Neutrophil (primary cell): Measurements from ENCODE around the gene BDH1.

Experiments used
- H3K27ac ChIP-seq: fragments of 200-600 bp; sonication (generic); 2 replicates; pipeline ENCODE4 v1.5.1; 2016; ENCODE audit warnings: mild to moderate bottlenecking, moderate library complexity
- H3K27me3 ChIP-seq: fragments of 200-600 bp; sonication (generic); 2 replicates; pipeline ENCODE4 v1.6.0; 2016; ENCODE audit warnings: mild to moderate bottlenecking
- H3K36me3 ChIP-seq: fragments of 200-600 bp; sonication (generic); 2 replicates; pipeline ENCODE4 v1.5.1; 2017
- H3K4me1 ChIP-seq, 2 experiments: fragments of 200-600 bp in 1 of 2; sonication (generic) in 1 of 2; 1 replicate in 1 of 2; 2 replicates in 1 of 2; pipeline versions ENCODE4 v1.5.1 to v1.6.1; 2013 to 2016; ENCODE audit warnings: low read depth in 1 of 2, low read length in 1 of 2, mild to moderate bottlenecking in 1 of 2, moderate library complexity in 1 of 2; ENCODE audit not compliant: control insufficient read depth in 1 of 2, insufficient read depth in 1 of 2
- H3K4me3 ChIP-seq, 2 experiments: fragments of 200-600 bp in 1 of 2; sonication (generic) in 1 of 2; 1 replicate in 1 of 2; 2 replicates in 1 of 2; pipeline ENCODE4 v1.5.1; 2013 to 2016; ENCODE audit warnings: low read depth in 1 of 2, low read length in 1 of 2, mild to moderate bottlenecking in 1 of 2, moderate library complexity in 1 of 2
- H3K9me3 ChIP-seq: fragments of 200-600 bp; sonication (generic); 2 replicates; pipeline ENCODE4 v1.5.1; 2016
- TF ChIP-seq, protein P1 (sequence below): fragments of 200-600 bp; sonication (generic); IDR thresholded peaks from 2 replicates; pipeline ENCODE4 v1.5.1; 2016; ENCODE audit warnings: antibody characterized with exemption

BDH1 gene

GRCh38 chr3:197466586-197467399, 89.0 kb downstream of the BDH1 start:
- H3K4me3 ChIP-seq, result no peak overlapping the region
- no peak overlapping the region for H3K27ac ChIP-seq
- H3K36me3 ChIP-seq, result no peaks in the 10 kb centered on the region
- H3K4me1 ChIP-seq, result no peaks in the 10 kb centered on the region
- H3K9me3 ChIP-seq, result no peaks in the 10 kb centered on the region
- TF ChIP-seq, protein P1, sequence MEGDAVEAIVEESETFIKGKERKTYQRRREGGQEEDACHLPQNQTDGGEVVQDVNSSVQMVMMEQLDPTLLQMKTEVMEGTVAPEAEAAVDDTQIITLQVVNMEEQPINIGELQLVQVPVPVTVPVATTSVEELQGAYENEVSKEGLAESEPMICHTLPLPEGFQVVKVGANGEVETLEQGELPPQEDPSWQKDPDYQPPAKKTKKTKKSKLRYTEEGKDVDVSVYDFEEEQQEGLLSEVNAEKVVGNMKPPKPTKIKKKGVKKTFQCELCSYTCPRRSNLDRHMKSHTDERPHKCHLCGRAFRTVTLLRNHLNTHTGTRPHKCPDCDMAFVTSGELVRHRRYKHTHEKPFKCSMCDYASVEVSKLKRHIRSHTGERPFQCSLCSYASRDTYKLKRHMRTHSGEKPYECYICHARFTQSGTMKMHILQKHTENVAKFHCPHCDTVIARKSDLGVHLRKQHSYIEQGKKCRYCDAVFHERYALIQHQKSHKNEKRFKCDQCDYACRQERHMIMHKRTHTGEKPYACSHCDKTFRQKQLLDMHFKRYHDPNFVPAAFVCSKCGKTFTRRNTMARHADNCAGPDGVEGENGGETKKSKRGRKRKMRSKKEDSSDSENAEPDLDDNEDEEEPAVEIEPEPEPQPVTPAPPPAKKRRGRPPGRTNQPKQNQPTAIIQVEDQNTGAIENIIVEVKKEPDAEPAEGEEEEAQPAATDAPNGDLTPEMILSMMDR, result no peak
- peaks cover 58% of the 10 kb centered on the region for H3K27me3 ChIP-seq

DNA sequence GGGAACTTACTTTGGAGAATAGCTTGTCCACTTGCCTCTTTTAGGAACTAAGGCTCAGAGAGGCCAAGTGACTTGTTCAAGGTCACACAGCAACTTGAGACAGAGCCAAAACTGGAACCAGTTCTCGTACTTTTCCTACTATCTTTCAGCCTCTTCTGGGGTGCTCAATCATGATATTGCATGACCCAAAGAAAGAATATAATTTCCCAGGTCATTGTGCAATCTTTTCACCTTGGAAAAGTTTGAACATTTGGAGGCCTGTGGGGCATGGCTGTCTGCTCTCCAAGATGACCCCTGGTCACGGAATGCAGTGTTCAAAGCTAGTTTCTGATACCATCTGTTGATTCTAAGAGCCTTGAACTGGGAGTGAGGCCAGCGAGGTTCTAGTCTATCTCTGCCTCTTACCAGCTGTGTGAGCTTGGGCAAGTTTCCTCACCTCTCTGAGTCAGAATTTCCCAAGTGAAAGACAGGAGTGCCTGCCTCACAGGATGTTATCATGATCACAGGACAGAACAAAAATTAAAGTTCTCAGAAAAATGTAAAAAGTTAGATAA, 89.7 kb downstream of the BDH1 start:
- Histone ChIP-seq H3K36me3 (no peaks in the 10 kb centered on the region), H3K27me3 (peaks cover 58% of the 10 kb centered on the region), H3K4me3 (no peak overlapping the region), H3K4me1 (no peaks in the 10 kb centered on the region), H3K9me3 (no peaks in the 10 kb centered on the region), H3K27ac (no peak overlapping the region)
- TF ChIP-seq, protein P1, result no peak

DNA sequence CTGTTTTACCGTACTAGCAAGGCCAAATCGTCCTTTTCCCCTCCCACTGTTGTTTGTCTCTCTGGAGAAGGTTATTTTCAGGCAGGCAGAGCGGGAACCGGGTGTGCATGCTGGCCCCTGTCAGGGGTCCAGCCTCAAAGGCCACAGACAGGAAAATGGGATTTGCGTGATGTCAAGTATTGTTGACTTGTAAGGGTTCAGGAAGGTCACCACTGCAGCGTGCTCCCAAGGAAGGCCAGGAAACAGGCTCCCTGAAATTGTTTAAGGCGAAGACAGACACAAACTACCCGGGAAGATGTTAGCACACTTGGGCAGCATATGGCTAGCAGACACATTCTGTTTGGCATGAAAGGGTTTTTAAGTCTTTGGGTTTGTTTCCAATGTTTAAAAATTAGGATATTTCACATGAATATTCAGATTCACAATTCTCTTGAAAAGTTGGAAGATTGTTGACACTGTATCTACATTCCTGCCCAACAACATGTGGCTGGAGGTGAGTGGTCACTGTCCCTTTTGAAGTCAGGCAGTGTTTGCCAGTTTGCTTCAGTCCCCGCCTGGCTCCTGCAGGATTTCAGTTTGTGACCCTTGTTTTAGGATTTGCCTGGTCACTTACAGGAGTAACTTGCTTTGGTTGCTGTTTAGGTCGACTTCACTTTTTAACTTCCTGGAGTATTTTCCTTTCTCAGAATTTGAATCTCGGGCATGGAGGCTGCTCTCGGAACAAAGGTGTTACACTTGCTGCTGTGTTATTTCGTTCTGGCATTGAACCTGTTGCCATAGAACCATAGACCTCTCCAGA, 90.4 kb downstream of the BDH1 start:
- peaks cover 58% of the 10 kb centered on the region for H3K27me3 ChIP-seq
- no peaks in the 10 kb centered on the region for H3K4me1 ChIP-seq
- H3K4me3 ChIP-seq, result no peak overlapping the region
- no peaks in the 10 kb centered on the region for H3K36me3 ChIP-seq
- H3K27ac ChIP-seq, result no peak overlapping the region
- H3K9me3 ChIP-seq, result no peaks in the 10 kb centered on the region
- TF ChIP-seq, protein P1, result no peak

GRCh38 chr3:197464794-197465193, 91.0 kb downstream of the BDH1 start:
- TF ChIP-seq, protein P1, result no peak
- Histone ChIP-seq H3K36me3 (no peaks in the 10 kb centered on the region), H3K4me3 (no peak overlapping the region), H3K27me3 (peaks cover 56% of the 10 kb centered on the region), H3K4me1 (no peaks in the 10 kb centered on the region), H3K9me3 (no peaks in the 10 kb centered on the region), H3K27ac (no peak overlapping the region)

GRCh38 chr3:197463279-197463678, 92.5 kb downstream of the BDH1 start:
- no peaks in the 10 kb centered on the region for H3K4me1 ChIP-seq
- H3K4me3 ChIP-seq, result no peak overlapping the region
- TF ChIP-seq, protein P1, result no peak
- no peaks in the 10 kb centered on the region for H3K9me3 ChIP-seq
- H3K27me3 ChIP-seq, result peaks cover 43% of the 10 kb centered on the region
- H3K27ac ChIP-seq, result no peak overlapping the region
- no peaks in the 10 kb centered on the region for H3K36me3 ChIP-seq
